Activated CD4-positive, alpha-beta memory T cell treated with anti-CD3 and anti-CD28 coated beads for 36 hours (primary cell): ENCODE data around the gene LRRC8D. TPM values are rescaled to one million over a fixed set of nuclear protein-coding genes. Genes with fewer than 3 reads are reported as not detected.

ENCODE experiments used
- CTCF ChIA-PET: fragments of 350-600 bp; sonication (Branson Sonifier 250); formaldehyde crosslinking; loops from one replicate; lab custom pipeline; 2021; ENCODE audit warnings: antibody characterized with exemption, inconsistent platforms; lab: Charles Lee
- POLR2A ChIA-PET: fragments of 350-600 bp; sonication (Branson Sonifier 250); formaldehyde crosslinking; loops from one replicate; lab custom pipeline; 2021; ENCODE audit warnings: antibody characterized with exemption; lab: Charles Lee
- DNase-seq: peaks from one replicate; pipeline ENCODE4 v3.0.0-alpha.2; 2020
- H3K27ac Mint-ChIP-seq: one replicate; pipeline ENCODE4 v1.8.0; 2021; ENCODE audit warnings: mixed read lengths
- H3K27me3 Mint-ChIP-seq: one replicate; pipeline ENCODE4 v1.8.0; 2021; ENCODE audit warnings: mixed read lengths
- H3K36me3 Mint-ChIP-seq: one replicate; pipeline ENCODE4 v1.8.0; 2021; ENCODE audit warnings: mixed read lengths
- H3K4me1 Mint-ChIP-seq: one replicate; pipeline ENCODE4 v1.8.0; 2021; ENCODE audit warnings: low read depth, mixed read lengths
- H3K4me3 Mint-ChIP-seq: one replicate; pipeline ENCODE4 v1.8.0; 2021; ENCODE audit warnings: mild to moderate bottlenecking, mixed read lengths
- H3K9me3 Mint-ChIP-seq: one replicate; pipeline ENCODE4 v1.8.0; 2021; ENCODE audit warnings: mixed read lengths
- intact Hi-C: fragments of 100-400 bp; cut with micrococcal nuclease; formaldehyde crosslinking; loops from one replicate; pipeline ENCODE4 v1.15.1; 2023
- total RNA-seq, 2 experiments: library from RNA; stranded (reverse); gene quantifications; one replicate each; pipeline ENCODE4 v1.2.3, GENCODE V29; 2021

Gene LRRC8D
- total RNA-seq, 2 experiments from 2014 or later = 17.7 to 19.4 TPM

DNA sequence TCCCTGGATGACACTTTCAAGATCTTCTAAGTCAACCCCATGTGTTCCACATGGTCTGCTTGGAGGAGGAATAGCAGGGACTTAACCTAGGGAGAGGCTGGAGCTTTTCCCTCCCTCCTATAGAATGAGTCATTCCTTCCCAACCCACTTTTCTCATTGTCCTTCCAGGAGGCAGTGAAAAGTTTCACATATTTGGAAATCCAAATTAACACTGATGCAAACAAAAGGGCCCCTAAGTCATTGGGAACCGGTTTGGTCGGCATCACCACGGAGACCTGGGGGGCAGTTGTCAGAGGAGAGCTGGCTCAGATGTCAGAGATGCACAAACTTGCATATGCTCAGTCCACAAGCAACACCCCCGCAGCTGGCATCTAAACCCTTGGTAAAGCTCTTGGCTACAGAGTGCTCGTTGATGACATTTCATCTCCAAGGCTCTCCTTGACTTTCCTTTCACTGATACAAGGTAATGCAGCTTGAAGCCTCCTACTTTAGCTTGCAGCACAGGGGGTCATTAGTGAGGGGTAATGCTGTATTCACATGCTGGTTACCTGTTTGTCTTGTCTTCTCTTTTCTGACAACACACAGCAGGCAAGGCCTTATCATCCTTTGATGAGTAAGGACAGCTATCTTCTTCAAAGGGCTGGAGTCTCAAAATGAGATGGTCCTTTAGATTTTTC lies 12.3 kb upstream of the LRRC8D start:
- H3K4me1 Mint-ChIP-seq = no peaks in the 10 kb centered on the region
- ChIA-PET CTCF (interaction anchor here (0.7 to 2.3 kb wide), 3 partner anchors 17 to 179 kb away, joined by 3 to 11 read pairs (median 4); no protein-coding TSS in a partner anchor), POLR2A (no interaction called here)
- no peak overlapping the region for H3K4me3 Mint-ChIP-seq
- no peaks in the 10 kb centered on the region for H3K27me3 Mint-ChIP-seq
- no peaks in the 10 kb centered on the region for H3K36me3 Mint-ChIP-seq
- DNase-seq = no peak
- no peaks in the 10 kb centered on the region for H3K9me3 Mint-ChIP-seq
- no peak overlapping the region for H3K27ac Mint-ChIP-seq
- intact Hi-C loops = no loop called here

DNA sequence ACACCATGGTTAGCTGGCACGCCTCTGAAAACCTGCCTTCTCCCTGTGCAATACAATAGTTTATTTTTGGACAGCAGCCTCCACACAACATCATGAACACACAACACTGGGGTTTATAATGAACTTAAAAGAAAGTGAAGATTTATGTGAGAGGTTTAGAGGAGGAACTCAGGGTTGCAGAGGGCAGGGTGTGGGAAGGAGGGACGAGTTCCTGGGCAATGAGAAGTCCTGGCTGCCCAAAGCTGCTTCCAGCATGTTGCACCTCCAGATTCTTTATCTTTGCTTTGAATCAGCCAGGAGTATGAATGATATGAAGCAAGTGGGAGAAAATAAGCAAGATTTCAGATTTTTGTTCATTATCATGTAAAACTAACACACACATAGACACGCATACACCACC lies 11.3 kb upstream of the LRRC8D start:
- Mint-ChIP-seq H3K4me3 (no peak overlapping the region), H3K27me3 (no peaks in the 10 kb centered on the region), H3K4me1 (no peaks in the 10 kb centered on the region), H3K36me3 (no peaks in the 10 kb centered on the region), H3K27ac (no peak overlapping the region), H3K9me3 (no peaks in the 10 kb centered on the region)
- no peak for DNase-seq
- intact Hi-C loops = no loop called here
- CTCF ChIA-PET = interaction anchor here (1.0 to 2.3 kb wide), 2 partner anchors 28 to 178 kb away, joined by 4 to 11 read pairs; no protein-coding TSS in a partner anchor
- POLR2A ChIA-PET = no interaction called here

DNA sequence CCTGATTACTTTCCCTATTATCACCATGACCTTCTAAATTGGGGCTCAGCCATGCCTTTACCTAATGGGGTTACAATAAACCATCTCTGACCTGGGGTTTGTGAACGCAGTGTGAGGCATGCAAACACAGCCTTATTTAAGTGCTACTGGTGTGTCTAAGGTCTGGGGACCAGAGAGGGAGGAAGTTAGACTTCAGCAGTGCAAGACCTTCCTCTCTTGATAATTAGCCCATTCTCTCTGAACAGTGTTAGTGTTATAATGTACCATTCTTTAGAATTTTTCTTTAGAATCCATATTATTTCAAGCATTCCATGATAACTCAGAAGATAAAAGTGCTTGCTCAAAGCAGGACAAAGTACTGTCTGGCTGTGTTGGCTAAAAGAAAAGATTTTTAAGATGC lies 10.5 kb upstream of the LRRC8D start:
- no peaks in the 10 kb centered on the region for H3K9me3 Mint-ChIP-seq
- intact Hi-C loops = no loop called here
- no peak overlapping the region for H3K27ac Mint-ChIP-seq
- no peak for DNase-seq
- H3K4me3 Mint-ChIP-seq = no peak overlapping the region
- ChIA-PET CTCF (interaction anchor here (1.0 kb wide), 1 partner anchor 29 kb away, joined by 4 read pairs; no protein-coding TSS in a partner anchor), POLR2A (no interaction called here)
- no peaks in the 10 kb centered on the region for H3K36me3 Mint-ChIP-seq
- H3K27me3 Mint-ChIP-seq = peaks cover 3% of the 10 kb centered on the region
- no peaks in the 10 kb centered on the region for H3K4me1 Mint-ChIP-seq

DNA sequence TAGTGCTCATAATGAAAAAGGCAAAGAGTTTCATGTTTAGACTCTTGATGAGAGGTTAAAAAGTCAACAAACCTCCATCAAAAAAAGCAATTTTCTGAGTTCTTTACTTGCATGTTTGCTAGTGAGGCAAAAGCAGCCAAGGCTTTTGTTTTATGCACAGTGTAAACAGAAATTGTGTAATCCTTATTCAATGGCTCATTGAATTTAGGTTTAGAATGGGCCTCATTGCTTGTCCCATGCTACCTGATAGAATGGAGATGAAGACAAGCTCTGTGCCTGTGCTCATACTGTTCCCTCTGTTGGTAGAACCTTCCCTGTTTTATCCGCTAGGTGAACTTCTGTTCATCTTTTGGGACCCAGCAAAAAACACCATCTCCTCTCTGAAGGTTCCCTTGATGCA lies 10.0 kb upstream of the LRRC8D start:
- Mint-ChIP-seq H3K27ac (no peak overlapping the region), H3K27me3 (peaks cover 3% of the 10 kb centered on the region), H3K9me3 (no peaks in the 10 kb centered on the region), H3K36me3 (no peaks in the 10 kb centered on the region), H3K4me3 (no peak overlapping the region), H3K4me1 (no peaks in the 10 kb centered on the region)
- intact Hi-C loops = no loop called here
- CTCF ChIA-PET = no interaction called here
- DNase-seq = no peak
- POLR2A ChIA-PET = no interaction called here

DNA sequence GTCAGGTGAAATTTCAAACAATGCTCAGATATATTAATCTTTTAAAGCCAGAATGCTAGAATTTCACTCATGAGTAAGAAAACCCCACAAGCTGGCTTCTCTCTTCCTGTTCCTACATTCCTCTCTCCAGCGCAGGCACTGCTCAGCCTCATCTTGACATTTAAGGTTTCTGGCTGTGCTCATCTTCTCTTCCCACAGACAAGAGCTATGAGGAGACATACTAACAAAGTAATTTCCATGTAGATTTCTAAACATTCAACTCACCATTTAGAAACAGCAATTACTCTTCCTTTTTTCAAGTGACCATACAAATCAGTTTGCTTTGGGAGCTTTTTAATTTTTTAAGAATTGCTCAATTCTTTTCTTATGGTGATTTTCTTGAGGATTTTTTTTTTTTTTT lies 7.8 kb upstream of the LRRC8D start:
- no peak overlapping the region for H3K4me3 Mint-ChIP-seq
- intact Hi-C loops = no loop called here
- H3K4me1 Mint-ChIP-seq = no peaks in the 10 kb centered on the region
- peaks cover 3% of the 10 kb centered on the region for H3K27me3 Mint-ChIP-seq
- no peak overlapping the region for H3K27ac Mint-ChIP-seq
- no peak for DNase-seq
- H3K36me3 Mint-ChIP-seq = no peaks in the 10 kb centered on the region
- POLR2A ChIA-PET = interaction anchor here (0.6 kb wide), 1 partner anchor 209 kb away, joined by 3 read pairs; no protein-coding TSS in a partner anchor
- CTCF ChIA-PET = interaction anchor here (0.7 to 2.4 kb wide), 4 partner anchors 9 to 175 kb away, joined by 4 to 13 read pairs (median 5); no protein-coding TSS in a partner anchor
- no peaks in the 10 kb centered on the region for H3K9me3 Mint-ChIP-seq

DNA sequence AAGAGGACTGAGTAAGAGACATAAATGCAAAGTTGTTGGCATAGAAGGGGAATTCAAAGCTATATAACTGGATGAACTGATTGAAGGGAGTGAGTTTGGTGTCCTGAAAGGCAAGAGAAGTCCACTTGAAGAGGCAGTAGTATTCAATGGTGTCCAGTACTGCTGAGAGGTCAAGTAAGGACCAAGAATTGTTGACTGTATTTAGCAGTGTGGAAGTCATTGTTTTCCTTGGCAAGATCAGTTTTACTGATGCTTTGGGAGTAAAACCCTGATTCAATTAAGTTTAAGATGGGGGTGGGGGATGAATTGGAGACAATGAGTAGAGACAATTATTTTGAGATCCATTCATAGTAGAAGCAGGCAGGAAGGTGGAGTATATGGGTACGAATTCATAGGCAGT lies 5.8 kb upstream of the LRRC8D start:
- Mint-ChIP-seq H3K4me3 (no peak overlapping the region), H3K27me3 (peaks cover 3% of the 10 kb centered on the region), H3K27ac (no peak overlapping the region), H3K36me3 (no peaks in the 10 kb centered on the region), H3K9me3 (no peaks in the 10 kb centered on the region), H3K4me1 (peaks cover 6% of the 10 kb centered on the region)
- DNase-seq = no peak
- ChIA-PET POLR2A (interaction anchor here (1.3 kb wide), 1 partner anchor 28 kb away, joined by 3 read pairs; no protein-coding TSS in a partner anchor), CTCF (no interaction called here)
- intact Hi-C loops = no loop called here

DNA sequence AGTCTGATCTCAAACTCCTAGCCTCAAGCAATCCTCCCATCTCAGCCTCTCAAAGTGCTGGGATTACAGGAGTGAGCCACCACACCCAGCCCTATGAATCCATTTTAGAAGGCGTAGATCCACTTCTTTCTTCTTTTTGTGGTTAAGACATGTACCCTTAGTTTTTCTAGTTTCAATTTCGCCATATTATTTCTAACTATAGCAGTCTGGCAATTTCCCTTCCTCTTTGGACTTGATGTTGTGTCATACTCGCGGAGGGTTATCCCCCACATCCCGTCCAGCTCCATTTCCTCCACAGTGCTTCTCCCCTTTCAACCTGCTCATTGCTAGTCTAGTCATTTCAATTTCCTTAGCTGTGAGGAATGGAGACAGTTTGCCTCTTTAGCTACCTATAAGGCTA lies 5.2 kb upstream of the LRRC8D start:
- Mint-ChIP-seq H3K27me3 (peaks cover 3% of the 10 kb centered on the region), H3K4me3 (no peak overlapping the region), H3K4me1 (peaks cover 11% of the 10 kb centered on the region), H3K27ac (no peak overlapping the region), H3K36me3 (no peaks in the 10 kb centered on the region), H3K9me3 (no peaks in the 10 kb centered on the region)
- DNase-seq = no peak
- ChIA-PET POLR2A (interaction anchor here (1.3 kb wide), 1 partner anchor 27 kb away, joined by 3 read pairs; no protein-coding TSS in a partner anchor), CTCF (no interaction called here)
- intact Hi-C loops = no loop called here

DNA sequence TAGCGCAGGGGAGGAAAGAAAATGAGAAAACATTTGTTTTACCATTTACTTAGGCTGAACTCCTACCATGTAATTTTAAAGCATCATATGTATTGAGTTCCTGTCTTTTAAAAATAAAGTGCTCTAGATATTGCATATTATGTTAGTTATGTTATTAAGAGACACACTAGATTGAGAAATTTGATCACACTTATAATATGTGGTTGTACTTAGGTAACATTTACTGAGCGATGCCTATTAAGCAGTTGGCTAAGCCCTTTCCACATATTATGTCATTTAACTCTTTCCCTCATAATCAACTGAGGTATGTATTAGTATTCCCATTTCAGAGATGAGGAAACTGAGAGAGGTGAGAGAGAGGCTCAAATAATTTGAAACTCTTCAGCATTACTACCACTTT lies 4.5 kb upstream of the LRRC8D start:
- peaks cover 3% of the 10 kb centered on the region for H3K27me3 Mint-ChIP-seq
- no peak overlapping the region for H3K4me3 Mint-ChIP-seq
- H3K36me3 Mint-ChIP-seq = no peaks in the 10 kb centered on the region
- POLR2A ChIA-PET = no interaction called here
- H3K9me3 Mint-ChIP-seq = no peaks in the 10 kb centered on the region
- CTCF ChIA-PET = no interaction called here
- intact Hi-C loops = no loop called here
- H3K4me1 Mint-ChIP-seq = peaks cover 11% of the 10 kb centered on the region
- H3K27ac Mint-ChIP-seq = no peak overlapping the region
- DNase-seq = no peak

DNA sequence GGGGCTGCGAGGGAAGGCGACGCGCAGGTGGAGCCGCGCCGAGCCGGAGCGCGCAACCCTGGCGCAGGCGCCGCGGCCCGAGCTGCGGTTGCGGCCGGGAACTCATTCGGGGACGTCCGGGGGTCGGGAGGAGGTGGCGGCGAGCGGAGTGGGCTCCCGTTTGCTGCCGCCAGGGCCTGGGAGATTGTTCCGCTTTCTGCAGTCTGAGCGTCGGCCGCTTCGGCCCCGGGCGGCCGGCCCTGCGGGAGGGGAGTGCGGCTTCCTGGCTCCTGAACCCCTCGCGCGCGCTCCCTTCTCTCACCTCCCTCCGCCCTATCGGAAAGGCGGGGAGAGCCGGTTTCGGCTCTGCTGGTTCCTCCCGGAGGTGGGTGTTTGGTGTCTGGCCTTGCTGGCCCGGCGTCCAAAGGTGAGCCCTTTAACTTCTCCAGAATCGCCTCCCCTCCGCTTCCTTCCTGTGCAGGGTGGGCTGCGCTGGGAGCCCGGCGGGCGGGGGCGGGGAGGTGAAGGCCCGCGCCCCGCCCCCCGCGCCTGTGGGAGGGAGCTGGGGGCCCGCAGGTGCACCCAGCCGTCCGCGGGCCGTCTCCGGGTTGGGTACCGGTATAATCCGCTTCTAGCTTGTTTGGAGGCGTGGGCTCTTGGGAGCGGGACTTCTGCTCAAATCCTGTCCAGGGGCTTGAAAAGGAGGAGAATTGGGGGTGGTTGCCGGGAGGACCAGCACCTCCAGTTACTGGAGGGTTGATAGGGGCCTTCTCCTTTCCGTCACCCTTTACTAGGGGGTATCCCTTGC lies 683 bp downstream of the LRRC8D start:
- ChIA-PET CTCF (interaction anchor here (1.0 to 2.4 kb wide), 5 partner anchors 18 to 166 kb away, joined by 3 to 16 read pairs (median 3); no protein-coding TSS in a partner anchor), POLR2A (interaction anchor here (3.0 kb wide), 1 partner anchor 22 kb away, joined by 20 read pairs; no protein-coding TSS in a partner anchor)
- Mint-ChIP-seq H3K9me3 (no peaks in the 10 kb centered on the region), H3K36me3 (peaks cover 3% of the 10 kb centered on the region), H3K27ac (peak overlapping the region; percentile 55), H3K27me3 (no peaks in the 10 kb centered on the region), H3K4me1 (peaks cover 26% of the 10 kb centered on the region), H3K4me3 (peak overlapping the region; percentile 81)
- DNase-seq = peak; percentile 65
- intact Hi-C loops = loop anchor here (1.0 to 5.0 kb wide), 3 partner anchors 22 to 131 kb away; no protein-coding TSS in a partner anchor

DNA sequence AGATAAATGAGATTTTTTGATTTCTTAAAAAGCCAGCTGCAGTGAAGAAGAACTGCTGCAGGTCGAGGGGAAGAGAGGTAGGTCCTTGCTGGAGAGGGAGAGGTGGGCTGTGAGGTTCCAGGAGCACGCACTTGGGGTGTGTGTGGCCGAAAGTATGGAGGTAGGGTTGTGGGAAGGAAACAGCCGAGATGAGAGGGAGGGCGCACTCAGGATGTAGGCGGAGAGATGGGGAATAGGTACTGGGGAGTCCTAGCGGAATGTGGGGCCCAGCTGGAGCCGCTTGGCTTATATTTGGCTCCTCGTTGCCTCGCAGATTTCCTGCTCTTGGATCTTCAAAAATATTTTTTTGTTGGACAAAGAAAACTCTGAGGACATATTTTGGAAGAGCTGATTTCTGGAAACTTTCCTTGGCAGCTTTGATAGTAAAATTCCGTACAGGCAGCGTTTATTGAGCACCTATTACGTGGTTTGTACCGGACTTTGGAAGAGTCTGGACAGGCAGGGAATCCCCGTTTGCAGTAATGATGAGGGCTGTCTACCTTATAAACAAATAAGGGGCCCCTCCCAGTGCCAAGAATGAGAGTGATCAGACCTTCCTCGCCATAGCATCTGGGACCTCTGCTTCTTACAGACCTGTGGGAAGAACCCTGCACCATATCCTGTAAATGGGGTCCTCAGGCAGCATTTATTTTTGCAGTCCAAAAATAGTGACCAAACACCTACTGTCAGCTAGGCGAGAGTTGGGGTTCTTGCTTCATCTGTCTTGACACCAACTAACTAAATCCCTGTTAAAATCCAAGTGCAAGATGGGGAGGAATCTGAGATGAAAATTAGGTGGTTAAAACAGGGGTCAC lies 1.5 kb downstream of the LRRC8D start:
- no peak for DNase-seq
- H3K4me1 Mint-ChIP-seq = peaks cover 26% of the 10 kb centered on the region
- peaks cover 3% of the 10 kb centered on the region for H3K36me3 Mint-ChIP-seq
- intact Hi-C loops = loop anchor here (5.0 kb wide), 1 partner anchor 130 kb away; no protein-coding TSS in a partner anchor
- ChIA-PET CTCF (interaction anchor here (1.2 to 2.4 kb wide), 4 partner anchors 21 to 166 kb away, joined by 3 to 16 read pairs (median 5); no protein-coding TSS in a partner anchor), POLR2A (interaction anchor here (3.0 kb wide), 1 partner anchor 21 kb away, joined by 20 read pairs; no protein-coding TSS in a partner anchor)
- H3K27me3 Mint-ChIP-seq = no peaks in the 10 kb centered on the region
- H3K9me3 Mint-ChIP-seq = no peaks in the 10 kb centered on the region
- peak overlapping the region; percentile 55 for H3K27ac Mint-ChIP-seq
- H3K4me3 Mint-ChIP-seq = peak overlapping the region; percentile 81

DNA sequence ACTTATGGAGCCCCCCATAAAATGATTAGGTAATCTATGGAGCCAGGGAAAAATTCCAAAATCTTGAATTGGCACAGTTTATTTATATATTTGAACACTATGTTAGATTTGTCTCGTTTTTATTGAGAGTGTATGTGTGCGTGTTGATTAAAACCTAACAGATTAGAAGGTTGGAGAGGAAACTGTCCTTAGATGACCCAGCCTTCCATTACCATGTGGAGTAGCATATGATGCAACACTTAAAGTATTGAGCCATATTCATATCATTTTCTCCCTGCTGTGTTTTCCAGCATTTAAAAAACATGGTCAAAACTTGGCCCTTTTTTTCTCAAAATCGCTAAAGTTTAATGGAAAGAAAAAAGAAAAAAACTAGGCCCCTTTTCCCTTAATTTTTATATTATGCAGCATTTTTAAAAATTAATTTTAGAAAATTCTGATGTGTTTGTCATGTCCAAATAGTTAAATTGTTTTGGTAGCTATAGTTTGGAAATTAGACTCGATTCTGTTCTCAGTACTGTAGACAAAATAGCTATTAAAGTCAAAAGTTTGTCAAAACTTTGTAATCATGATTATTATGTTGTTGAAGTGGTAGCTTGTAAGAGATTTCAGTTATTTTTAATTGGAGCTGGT lies 2.3 kb downstream of the LRRC8D start:
- CTCF ChIA-PET = interaction anchor here (1.2 to 1.8 kb wide), 3 partner anchors 20 to 165 kb away, joined by 3 to 6 read pairs (median 4); no protein-coding TSS in a partner anchor
- intact Hi-C loops = loop anchor here (5.0 kb wide), 1 partner anchor 129 kb away; no protein-coding TSS in a partner anchor
- no peak overlapping the region for H3K27ac Mint-ChIP-seq

More for the DNA sequence above, 2.3 kb downstream of the LRRC8D start:
- Mint-ChIP-seq H3K4me1 (peaks cover 26% of the 10 kb centered on the region), H3K27me3 (no peaks in the 10 kb centered on the region), H3K4me3 (peak overlapping the region; percentile 81), H3K36me3 (peaks cover 3% of the 10 kb centered on the region), H3K9me3 (no peaks in the 10 kb centered on the region)
- DNase-seq = no peak
- POLR2A ChIA-PET = no interaction called here
